ENCODE measurements around the gene GATC.

- TF ChIP-seq CTCF (IDR thresholded peaks at IDR 0.05; ENCODE audit: low read depth, low read length) = no peak
- no peak for TF ChIP-seq EZH2phosphoT487 (IDR thresholded peaks at IDR 0.05; ENCODE audit: low read depth)
These were observed 13.3 kb upstream of the GATC start for GRCh38 chr12:120432772-120433525.
